Stimulated activated CD4-positive, alpha-beta T cell treated with anti-CD3 and anti-CD28 coated beads, Interleukin-15, amount 100 ng/mL, for 1 hour (primary cell): ENCODE measurements around the gene D2HGDH.
A peak's percentile ranks its signal among the peaks of the same experiment; 100 is the strongest.
"Not testable (repeated sequence)": the region's sequence is repeated elsewhere in the genome, so short reads cannot be mapped to it uniquely, and the experiment has no call there.

Experiments used
- DNase-seq, 2 donors: peaks; one replicate each; pipeline ENCODE4 v3.0.0-alpha.2; 2020; ENCODE audit warnings: low read depth in 1 of 2, low spot score in 1 of 2

The D2HGDH gene

GRCh38 chr2:241724975-241725870 is 9.2 kb upstream of the D2HGDH start:
- DNase-seq, result no peak

DNA sequence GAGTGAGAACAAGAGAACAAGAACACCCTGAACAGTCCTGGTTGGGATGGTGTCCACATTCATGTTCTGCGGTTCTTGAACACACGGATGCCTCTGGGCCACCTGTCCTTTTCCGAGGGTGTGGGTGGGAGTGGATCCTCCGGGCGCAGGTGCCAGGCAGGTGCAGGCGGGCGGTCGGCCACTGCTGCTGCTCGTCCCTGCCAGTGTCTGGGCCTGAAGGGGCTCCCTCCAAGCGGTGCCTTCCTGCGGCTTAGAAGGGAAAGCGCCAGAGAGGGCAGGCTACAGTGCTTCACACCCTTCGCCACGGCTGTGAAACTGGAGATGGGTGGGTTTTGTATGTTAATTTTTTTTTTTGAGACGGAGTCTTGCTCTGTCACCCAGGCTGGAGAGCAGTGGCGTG is 8.0 kb upstream of the D2HGDH start:
- DNase-seq, result no peak

GRCh38 chr2:241728000-241728399 is 6.4 kb upstream of the D2HGDH start:
- no peak for DNase-seq

DNA sequence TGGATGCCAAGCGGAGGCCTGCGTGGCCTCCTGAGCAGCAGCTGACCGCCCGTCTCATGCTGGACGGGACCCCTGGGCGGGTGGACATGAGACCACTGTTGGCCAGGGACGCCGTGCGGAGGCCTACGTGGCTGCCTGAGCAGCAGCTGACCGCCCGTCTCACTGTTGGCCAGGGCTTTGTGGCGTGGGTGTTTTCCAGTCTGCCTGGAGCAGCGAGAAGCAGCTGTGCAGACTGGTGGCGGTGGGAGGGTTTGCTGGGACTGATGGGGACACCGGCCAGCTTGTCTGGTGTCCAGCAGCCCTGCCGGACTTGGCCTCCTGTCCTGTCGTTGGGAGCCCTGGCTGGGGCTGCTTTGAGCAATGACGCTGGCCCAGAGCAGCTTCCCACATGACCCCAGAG is 5.8 kb upstream of the D2HGDH start:
- no peak for DNase-seq

GRCh38 chr2:241729868-241730267 is 4.6 kb upstream of the D2HGDH start:
- no peak for DNase-seq

DNA sequence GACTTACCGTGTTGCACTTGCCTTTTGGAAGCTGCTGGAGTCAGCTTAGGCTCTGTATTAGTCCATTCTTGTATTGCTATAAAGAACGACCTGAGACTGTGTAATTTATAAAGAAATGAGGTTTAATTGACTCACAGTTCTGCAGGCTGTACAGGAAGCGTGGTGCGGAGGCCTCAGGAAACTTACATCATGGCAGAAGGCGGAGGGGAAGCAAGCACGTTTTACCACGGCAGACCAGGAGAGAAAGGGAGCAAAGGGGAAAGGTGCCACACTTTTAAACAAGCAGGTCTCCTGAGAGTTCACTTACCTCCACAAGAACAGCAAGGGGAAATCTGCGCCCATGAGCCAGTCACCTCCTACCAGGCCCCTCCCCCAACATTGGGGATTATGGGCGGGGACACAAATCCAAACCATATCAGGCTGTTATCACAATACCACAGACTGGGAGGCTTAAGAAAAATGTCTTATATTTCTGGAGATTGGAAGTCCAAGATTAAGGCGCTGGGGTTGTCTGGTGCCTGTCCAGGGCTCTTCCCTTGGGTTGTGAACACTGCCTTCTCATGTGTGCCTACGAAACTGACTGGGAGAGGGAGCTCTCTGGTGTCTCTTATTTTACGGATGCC is 3.6 kb upstream of the D2HGDH start:
- DNase-seq, result no peak

GRCh38 chr2:241732513-241733186 is 1.8 kb upstream of the D2HGDH start:
- DNase-seq, result peak; percentile 19 to 42

GRCh38 chr2:241733391-241734207 is 831 bp upstream of the D2HGDH start:
- DNase-seq, result no peak

GRCh38 chr2:241734208-241734466 is 293 bp upstream of the D2HGDH start:
- no peak for DNase-seq

GRCh38 chr2:241736111-241736510 is 1.7 kb downstream of the D2HGDH start:
- no peak for DNase-seq

GRCh38 chr2:241738040-241738686 is 3.7 kb downstream of the D2HGDH start:
- no peak for DNase-seq

DNA sequence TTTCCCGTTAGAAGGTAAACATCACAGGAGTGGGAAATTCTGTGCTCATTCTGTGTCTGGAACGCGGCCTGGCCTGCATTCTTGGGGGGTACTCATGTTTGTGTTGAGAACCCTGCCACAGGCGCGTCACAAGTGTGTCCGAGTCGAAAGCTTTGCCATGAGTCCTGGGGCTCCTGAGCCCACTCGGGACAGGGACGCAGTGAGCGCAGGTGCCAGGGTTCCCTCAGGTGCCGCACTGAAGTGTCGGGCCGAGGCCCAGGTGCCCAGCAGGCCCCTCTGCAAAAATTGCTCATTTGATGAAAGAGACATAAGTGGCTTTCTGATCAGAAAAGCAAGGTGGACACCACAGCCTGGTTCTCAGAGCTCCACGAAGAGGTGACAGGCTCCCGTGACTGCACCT is 4.7 kb downstream of the D2HGDH start:
- no peak for DNase-seq

- DNase-seq, result peak in 1 of 2 donors; percentile 42
Measured at GRCh38 chr2:241739651-241740050, 5.2 kb downstream of the D2HGDH start.

- no peak for DNase-seq
Measured at GRCh38 chr2:241741016-241741415, 6.6 kb downstream of the D2HGDH start.

- DNase-seq, result no peak
Measured at GRCh38 chr2:241742320-241742939, 8.0 kb downstream of the D2HGDH start.

DNA sequence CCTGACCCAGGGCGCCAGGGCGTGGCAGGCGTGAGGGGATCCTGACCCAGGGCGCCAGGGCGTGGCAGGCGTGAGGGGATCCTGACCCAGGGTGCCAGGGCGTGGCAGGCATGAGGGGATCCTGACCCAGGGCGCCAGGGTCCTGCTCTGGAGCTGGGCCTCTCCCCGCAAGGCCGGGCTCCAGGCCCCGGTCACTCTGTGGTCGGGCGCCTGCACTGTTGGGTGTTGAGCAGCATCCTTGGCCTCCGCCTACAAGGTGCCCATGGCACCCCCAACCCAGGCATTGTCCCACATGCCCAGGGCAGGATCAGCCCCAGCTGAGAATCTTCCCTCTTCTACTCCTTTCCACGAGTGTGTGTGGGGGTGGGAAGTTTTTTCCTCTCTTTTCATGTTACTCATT is 8.6 kb downstream of the D2HGDH start:
- not testable (repeated sequence) for DNase-seq

GRCh38 chr2:241743620-241744019 is 9.2 kb downstream of the D2HGDH start:
- no peak for DNase-seq

- DNase-seq, result no peak
Measured at GRCh38 chr2:241744028-241744754, 9.8 kb downstream of the D2HGDH start.

DNA sequence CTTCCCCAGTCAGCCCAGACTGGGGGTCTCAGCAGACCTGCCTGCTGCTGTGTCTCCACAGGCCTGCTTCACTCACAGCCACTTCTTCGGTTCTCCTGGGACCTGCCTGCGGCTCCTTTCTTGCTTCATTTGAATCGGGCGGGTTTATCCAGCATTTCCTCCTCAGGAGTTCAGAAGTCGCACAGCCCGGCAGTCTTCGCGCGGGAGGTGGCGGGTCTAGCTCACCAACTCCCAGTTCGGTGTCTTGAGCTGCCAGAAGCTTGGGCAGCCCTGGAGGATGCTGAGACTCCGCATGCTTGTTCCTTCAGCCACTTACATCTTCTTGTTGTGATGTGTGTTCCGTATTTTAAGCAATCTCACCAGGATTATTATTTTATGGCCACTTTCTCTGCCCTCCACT is 10.8 kb downstream of the D2HGDH start:
- no peak for DNase-seq

- no peak for DNase-seq
Measured at GRCh38 chr2:241746084-241746483, 11.7 kb downstream of the D2HGDH start.
